Panc1 (cell line): ENCODE measurements around the gene RAB4B.

Experiments used
- TCF7L2 ChIP-seq: IDR thresholded peaks from 2 replicates; pipeline ENCODE4 v1.6.1; 2011; ENCODE audit warnings: mild to moderate bottlenecking, low read depth, low read length, inconsistent platforms
- TF ChIP-seq, protein P1 (sequence below): fragments of 450-650 bp; IDR thresholded peaks from 2 replicates; pipeline ENCODE4 v1.5.1; 2017; ENCODE audit warnings: mild to moderate bottlenecking

DNA sequence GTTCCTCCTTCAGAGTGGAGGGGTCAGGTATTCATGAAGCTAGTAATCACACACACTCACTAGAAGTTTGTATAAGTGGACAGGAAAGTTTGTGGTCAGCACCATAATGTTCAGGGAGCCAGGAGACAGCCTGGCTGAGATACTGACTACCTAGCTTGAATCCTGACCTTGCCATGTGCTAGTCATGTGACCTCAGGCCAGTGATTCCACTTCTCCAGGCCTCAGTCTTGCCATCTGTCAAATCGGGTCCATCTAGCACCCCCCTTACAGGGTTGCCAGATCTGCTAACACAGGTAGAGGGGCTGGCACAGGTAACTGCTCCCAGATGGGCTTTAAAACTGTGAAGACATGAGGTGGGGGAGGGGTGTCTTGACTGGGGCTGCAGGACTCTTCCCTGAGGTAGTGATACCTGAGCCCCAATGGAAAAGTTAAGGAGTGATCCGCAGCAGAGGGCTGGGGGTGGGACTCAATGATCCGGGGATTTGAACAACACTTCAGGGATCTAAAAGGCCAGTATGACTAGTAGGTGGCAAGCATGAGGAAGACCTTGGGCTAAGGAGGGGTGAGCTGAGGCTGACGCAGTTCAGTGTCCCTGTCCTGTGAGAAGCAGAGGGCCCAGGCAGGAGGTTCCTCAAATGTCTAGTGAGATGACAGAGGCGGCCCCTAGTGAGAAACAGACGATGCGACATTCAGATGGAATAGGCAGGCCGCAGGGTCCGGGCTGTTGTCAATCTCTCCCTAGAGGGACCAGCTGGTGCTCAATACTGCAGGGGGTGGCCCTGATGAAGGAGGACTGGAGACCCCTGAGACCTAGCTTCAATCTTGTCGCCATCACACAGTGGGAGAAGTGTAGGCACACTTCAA, 36.3 kb upstream of the RAB4B start:
- TF ChIP-seq, protein P1, sequence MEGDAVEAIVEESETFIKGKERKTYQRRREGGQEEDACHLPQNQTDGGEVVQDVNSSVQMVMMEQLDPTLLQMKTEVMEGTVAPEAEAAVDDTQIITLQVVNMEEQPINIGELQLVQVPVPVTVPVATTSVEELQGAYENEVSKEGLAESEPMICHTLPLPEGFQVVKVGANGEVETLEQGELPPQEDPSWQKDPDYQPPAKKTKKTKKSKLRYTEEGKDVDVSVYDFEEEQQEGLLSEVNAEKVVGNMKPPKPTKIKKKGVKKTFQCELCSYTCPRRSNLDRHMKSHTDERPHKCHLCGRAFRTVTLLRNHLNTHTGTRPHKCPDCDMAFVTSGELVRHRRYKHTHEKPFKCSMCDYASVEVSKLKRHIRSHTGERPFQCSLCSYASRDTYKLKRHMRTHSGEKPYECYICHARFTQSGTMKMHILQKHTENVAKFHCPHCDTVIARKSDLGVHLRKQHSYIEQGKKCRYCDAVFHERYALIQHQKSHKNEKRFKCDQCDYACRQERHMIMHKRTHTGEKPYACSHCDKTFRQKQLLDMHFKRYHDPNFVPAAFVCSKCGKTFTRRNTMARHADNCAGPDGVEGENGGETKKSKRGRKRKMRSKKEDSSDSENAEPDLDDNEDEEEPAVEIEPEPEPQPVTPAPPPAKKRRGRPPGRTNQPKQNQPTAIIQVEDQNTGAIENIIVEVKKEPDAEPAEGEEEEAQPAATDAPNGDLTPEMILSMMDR, result no peak
- no peak for TF ChIP-seq TCF7L2
